HT1080 (cell line): ENCODE results near the gene RBPMS2. TPM values are rescaled to one million over a fixed set of nuclear protein-coding genes. Genes with fewer than 3 reads are reported as not detected.
"Not testable (repeated sequence)": the region's sequence is repeated elsewhere in the genome, so short reads cannot be mapped to it uniquely, and the experiment has no call there.

ENCODE experiments used
- DNase-seq: peaks from one replicate; pipeline ENCODE4 v3.0.0-alpha.2; 2015; ENCODE audit warnings: low read depth
- polyA plus RNA-seq, 2 experiments: library from polyadenylated mRNA; depleted of rRNA; stranded (reverse); fragments of >200 nt; gene quantifications; 2 replicates each; pipeline ENCODE4 v1.2.3, GENCODE V29; 2015
- total RNA-seq: library from RNA; depleted of rRNA; stranded (reverse); fragments of >200 nt; shearing (Covaris generic); gene quantifications from 2 replicates; pipeline ENCODE4 v1.2.3, GENCODE V29; 2014; rRNA removed

RBPMS2 gene
- total RNA-seq = 0.14 TPM in 1 of 2 replicates, not detected in the other
- polyA plus RNA-seq (2015; cell fraction: cytosol; rRNA removed) = 2.7 and 2.8 TPM in 2 replicates
- polyA plus RNA-seq (2015; cell fraction: nucleus; rRNA removed) = 0.61 and 1.1 TPM in 2 replicates

DNA sequence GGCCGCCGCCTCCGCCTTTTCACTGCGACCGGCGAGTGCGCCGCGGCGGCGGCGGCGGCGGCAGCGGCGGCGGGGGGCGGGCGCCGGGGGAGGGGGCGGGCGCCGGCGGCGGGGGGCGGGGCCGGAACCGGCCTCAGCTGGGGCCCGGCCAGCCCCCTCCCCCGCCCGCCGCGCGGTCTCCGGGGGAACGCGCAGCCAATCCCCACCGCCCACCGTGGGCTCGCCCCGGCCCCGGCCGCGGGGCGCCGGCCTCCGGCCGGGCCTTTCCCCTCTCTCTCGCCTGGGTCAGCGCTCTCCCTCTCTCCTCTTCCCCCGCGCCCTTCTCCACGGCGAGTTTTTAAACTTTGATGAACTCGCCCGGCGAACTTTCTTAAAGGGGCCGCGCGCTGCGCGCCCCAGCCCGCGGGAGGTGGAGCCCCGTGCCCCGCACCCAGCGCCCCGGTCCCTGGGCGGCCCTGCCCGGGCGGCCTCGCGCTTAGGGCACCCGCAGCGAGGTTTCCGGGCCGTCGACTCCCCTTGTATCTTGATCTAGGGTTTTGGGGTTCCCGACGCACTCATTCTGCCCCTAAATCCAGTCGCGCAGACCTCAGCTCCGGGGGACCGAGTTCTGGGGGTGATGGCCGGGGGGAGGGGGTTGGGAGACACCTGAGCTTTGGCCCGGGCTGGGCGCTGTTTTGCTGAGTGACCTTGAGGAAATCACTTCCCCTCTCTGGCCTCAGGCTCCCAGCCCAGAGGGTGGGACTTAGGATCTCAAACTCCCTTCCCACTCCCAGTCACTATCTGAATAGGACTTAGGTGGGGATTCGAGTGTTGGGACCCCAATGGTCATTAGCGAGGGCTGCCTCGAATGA is at the start of gene RBPMS2:
Gene RBPMS2, minus strand, starts transcription at position 39 of the 851 bp plus-strand sequence. CDS start 270 bp downstream, outside the sequence.
- DNase-seq = no peak

DNA sequence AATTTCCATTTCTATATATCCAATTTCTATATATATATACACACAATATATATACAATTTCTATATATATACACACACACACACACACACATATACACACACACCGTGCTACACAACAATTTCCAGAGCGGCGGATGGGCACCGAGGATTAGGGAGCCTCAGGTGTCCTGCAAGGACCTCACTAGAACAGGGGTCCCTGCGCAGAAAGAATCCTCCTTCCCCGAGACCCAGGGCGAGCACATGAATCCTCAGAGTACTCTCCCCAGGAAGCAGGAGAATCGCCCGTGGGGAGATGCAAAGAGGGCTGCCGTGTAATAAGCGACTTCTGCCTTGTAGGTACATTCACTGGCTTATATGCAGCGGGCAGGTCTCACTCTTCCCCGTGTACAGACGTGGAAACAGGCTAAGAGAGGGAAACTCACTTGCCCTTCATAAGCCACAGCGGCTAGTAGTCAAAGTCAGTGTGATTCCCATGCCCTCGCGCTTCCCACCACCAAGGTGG is 49.6 kb upstream of the RBPMS2 start:
- no peak for DNase-seq

DNA sequence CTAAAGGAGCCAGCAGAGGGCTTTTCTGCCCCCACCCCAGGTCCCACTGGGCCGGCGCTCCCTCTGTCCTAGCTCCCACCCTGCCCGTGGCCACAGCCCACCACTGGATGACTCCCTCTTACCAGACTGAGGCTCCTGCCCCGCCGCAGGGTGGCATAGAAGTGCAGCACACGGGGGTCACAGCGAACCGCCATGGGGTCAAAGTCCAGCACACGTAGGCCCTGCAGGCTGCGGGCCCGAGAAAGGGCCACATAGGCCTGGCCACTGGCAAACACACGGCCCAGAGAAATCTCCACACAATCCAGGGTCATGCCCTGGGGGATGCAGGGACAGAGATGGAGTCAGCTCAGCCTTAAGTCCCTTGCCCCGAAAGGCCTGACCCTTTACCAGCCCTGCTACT is 41.1 kb upstream of the RBPMS2 start:
- DNase-seq = no peak

DNA sequence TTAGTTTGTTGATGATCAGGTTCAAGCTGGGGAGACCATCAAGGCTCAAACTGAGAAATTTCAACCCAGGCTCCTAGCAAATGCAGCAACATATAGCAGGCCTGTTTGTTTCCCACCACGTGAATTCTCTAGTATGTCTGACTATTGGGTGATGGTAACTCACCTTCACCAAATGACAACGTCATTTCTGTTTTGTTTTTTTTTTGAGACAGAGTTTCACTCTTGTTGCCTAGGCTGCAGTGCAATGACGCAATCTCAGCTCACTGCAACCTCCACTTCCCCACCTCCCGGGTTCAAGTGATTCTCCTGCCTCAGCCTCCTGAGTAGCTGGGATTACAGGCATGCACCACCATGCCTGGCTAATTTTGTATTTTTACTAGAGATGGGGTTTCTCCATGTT is 39.6 kb upstream of the RBPMS2 start:
- DNase-seq = not testable (repeated sequence)

DNA sequence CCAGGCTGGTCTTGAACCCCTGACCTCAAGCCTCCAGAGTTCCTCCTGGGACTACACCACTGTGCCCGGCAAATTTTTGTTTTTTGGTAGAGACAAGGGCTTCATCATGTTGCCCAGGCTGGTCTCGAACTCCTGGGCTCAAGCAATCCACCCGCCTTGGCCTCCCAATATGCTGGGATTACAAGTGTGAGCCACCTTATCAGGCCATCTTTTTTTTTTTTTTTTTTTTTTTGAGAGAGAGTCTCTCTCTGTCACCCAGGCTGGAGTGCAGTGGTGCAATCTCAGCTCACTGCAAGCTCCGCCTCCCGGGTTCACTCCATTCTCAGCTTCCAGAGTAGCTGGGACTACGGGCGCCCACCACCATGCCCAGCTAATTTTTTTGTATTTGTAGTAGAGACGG is 38.9 kb upstream of the RBPMS2 start:
- not testable (repeated sequence) for DNase-seq

DNA sequence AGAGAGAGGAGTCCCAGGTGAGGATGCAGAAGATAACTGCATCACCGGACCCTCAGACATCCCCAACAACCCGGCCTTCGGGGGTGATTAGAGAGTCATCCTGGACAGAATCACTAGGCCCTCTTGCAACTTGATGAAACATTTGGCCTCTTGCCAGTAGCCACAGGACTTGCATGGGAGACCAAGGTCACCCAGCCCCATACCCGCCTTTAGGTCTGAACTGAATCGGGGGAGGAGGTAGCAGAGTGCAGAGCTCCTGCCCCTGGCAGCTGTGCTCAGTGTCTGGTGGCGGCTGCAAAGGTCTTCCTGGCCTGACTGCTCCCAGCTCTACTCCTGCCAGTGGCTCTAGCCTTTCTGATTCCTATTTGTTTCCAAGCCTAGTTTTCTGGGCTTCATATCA is 37.7 kb upstream of the RBPMS2 start:
- DNase-seq = peak; percentile 17

DNA sequence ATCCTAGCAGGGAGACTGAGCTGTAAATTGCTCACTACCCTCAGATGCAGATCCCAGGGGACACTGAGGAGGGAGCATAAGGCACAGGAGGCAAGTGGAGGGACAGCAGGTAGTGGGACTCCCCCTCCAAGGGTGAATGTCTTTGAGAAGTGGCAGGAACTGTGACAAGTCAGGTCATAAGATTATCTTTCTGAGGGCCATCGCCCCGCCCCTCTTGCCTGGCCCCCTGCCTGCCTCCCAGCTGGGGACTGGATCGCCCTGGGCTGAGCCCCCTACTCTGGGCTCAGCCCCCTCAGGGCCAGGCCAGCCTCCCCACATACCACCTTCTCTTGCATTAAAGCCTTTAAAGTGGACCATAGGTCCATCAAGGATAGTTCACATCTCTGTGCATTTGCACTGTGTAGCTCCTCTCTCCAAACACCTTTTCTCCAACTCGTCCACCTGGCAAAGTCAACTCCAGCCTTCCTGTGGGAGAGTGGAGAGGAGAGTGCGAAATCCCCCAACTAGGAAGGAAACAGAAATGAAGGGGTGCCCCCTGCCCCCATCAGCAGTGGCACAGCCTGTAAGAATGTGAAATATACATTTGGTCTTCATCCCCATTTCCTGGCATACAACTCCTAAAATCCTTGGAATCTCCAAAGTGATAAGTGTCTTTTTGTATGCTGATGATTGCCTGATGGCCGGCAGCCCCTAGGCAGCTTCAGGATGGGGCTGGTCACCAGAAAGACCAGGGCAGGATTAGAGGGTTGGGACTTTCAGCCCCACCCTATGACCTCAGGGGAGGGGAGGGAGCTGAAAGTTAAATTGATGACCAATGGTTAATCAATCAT is 35.3 kb upstream of the RBPMS2 start:
- no peak for DNase-seq

DNA sequence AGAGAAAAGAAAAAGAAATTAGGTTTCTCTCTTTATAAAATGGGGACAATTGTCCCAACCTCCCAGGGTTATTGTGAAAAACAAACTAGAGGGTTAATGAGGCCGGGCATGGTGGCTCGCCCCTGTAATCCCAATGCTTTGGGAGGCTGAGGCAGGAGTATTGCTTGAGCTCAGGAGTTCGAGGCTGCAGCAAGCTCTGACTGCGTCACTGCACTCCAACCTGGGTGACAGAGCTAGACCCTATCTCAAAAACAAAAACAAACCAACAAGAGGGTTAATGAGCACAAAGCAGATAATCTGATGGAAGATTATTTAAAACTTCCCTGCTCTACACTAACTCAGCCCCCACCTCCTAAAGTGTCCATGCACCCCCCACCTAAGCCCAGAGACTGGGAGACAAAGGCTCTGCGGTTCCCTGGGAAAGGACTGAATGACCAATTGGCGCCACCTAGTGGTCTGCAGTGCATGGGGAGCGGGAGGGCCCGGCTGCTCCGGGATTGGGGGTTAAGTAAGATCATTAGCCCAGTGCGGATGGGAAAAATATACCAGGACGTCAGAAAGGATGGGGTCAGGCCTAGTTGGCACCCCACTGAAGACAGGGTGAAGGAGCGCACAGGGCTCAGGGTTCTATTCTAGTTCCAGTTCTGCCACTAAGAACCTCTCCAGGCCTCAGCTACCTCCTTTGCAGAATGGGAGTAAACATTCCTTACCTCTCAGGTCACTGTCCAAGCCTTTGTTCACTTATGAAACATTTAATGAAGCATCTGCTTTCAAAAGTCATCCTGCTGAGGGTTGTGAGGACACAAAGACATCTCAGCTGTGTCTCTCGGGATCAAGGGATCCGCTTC is 34.5 kb upstream of the RBPMS2 start:
- peak; percentile 63 for DNase-seq

DNA sequence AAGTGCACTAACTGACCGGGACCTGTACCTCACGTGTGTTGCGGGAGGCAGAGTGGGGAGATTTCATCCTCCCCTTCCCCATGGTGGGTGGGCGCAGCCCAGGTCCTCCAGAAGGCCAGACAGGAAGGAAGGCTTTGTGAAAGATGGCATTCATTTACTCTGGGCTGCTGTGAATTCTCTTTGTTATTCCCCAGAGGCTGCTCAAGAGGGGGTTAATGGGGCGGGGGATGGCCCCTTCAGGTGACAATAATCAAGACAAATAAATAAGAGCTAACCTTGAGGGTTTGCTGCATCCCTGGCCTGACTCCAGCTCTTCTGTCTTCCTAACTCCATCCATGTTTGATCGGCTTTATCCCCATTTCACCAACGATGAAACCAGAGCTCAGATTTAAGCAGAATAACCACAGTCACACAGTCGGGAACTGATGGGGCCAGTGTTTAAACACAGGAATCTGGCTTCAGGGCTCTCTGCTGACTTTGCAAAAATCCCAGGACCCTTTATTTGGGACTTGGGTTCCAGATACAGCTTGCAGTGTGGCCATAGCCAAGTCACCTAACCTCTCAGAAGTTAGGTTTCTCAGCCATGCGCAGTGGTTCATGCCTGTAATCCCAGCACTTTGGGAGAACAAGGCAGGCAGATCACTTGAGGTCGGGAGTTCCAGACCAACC is 33.5 kb upstream of the RBPMS2 start:
- no peak for DNase-seq

DNA sequence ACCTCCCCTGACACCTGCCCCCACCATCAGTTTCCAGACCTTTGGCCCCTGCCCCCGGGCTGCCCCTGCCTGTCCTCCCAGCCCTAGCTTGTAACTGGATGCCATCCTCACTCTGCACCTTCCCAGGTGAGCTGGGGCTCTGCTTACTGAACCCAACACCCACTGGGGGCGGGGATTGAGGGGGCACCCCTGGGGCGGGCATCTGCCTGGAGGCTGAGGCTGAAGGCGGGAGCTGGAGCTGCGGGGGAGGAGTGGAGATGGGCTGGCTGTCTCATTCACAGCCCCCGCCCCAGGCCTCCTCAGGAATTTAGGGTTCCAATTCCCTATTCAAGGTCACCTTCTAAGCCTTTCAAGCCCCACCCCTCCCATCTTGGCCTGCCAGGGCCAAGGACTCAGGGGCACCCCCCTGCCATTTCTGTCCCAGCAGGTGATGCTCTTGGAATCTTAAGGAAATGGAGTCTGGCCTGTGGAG is 32.4 kb upstream of the RBPMS2 start:
- no peak for DNase-seq

DNA sequence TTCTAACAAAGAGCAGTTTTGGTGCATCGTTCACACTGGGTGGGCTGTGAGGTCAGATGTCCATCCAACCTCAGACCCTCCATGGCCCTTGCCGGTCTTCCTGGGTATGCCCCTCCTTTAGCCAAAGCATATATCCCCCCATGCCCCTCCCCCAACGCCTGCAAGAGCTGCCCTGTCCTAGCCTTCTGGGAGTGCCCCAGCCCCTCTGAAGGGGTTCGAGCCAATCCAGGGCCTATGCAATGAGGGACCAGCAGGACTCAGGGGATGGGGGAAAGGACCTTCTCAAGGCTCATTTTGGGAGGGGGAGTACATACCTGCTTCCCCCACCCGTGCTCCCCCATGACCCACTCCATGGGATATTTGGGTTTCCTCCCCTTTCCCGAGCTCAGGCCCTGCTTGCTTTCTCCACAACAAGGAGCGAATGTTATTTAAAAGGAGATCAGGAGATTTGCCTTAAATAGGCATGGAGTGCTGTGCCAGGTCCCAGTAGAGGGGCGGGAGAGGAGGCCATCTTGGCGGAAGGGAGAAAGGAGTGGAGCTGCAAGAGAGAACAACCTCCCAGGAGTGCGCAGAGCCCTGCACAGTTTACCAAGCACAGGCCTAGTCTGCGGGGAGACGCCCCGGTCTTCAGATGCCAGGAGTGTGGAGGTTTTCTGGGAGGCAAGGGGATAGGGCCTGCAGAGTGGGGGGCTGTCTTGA is 31.8 kb upstream of the RBPMS2 start:
- no peak for DNase-seq

DNA sequence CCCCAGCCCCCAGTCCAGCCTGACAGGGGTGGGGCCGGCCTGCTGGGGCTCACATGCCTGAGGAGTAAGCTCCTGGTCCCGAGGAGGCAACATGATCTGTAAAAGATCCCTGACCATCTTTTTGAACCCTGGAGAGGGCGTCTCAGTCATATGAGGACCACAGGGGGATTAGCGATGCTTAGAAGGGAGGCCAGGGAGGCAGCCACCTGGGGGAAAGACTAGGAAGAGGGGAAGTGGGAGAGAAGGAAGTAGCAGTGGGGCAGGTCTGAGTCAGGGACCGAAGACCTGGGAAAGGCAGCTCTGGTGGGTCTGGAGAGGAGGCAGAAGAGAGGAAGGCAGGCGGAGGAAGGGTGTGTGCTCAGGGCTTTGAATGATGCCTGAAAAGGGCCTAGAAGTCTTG is 31.1 kb upstream of the RBPMS2 start:
- peak; percentile 23 for DNase-seq

DNA sequence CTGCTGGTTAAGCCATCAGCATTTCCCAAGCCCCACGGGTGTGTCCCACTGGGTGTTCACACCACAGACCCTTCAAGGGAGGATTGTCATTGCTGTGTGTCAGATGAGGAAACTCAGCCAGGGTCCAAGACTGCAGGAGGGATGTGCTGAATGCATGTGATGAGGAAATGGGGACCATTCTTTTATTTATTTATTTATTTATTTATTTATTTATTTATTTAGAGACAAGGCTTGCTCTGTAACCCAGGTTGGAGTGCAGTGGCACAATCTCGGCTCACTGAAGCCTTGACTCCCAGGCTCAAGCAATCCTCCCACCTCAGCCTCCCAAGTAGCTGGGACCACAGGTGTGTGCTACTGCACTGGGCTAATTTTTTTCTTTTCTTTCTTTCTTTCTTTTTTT is 29.2 kb upstream of the RBPMS2 start:
- DNase-seq = no peak

DNA sequence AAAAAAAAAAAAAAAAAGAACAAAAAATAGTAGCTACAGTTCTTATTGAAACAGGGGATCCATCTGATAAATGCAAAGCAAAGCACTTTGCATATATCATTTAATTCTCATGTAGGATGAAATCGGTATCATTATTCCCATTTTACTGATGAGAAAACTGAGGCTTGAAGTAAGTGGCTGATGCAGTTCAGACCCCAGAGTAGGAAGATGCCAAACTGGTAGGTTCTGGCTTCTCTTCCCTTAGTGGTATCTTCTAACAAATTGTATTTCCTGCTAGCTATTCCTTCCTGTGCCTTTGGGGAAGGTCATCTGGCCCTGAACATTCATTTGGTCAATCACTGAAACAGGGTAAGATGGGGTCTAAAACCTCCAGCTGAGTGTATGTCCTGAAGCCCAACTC is 28.1 kb upstream of the RBPMS2 start:
- DNase-seq = no peak

DNA sequence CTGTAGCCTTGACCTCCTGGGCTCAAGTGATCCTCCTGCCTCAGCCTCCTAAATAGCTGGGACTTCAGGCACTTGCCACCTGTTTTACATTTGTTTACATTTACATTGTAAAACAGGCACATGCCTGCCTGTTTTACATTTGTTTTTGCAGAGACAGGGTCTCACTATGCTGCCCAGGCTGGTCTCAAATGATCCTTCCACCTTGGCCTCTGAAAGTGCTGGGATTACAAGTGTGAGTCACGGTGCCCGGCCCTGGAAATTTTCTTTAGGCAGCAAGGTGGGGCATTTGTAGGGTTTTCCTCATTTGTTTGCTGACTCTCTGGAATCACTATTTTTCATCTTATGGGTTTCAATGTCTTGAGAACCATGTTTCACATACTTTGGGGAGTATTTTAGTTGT is 25.1 kb upstream of the RBPMS2 start:
- no peak for DNase-seq

DNA sequence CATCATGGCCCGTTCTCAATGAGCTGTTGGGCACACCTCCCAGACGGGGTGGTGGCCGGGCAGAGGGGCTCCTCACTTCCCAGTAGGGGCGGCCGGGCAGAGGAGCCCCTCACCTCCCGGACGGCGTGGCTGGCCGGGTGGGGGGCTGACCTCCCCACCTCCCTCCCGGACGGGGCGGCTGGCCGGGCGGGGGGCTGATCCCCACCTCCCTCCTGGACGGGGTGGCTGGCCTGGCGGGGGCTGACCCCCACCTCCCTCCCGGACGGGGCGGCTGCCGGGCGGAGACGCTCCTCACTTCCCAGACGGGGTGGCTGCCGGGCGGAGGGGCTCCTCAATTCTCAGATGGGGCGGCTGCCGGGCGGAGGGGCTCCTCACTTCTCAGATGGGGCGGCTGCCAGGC is 23.5 kb upstream of the RBPMS2 start:
- not testable (repeated sequence) for DNase-seq

DNA sequence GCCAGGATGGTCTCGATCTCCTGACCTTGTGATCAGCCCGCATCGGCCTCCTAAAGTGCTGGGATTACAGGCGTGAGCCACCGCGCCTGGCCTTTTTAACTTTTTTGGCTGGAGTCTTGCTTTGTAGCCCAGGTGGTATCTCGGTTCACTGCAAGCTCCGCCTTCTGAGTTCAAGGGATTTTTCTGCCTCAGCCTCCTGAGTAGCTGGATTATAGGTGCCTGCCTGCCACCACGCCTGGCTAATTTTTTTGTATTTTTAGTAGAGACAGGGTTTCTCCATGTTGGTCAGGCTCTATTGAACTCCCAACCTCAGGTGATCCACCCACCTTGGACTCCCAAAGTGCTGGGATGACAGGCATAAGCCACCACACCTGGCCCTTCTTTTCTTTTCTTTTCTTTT is 20.5 kb upstream of the RBPMS2 start:
- DNase-seq = not testable (repeated sequence)

DNA sequence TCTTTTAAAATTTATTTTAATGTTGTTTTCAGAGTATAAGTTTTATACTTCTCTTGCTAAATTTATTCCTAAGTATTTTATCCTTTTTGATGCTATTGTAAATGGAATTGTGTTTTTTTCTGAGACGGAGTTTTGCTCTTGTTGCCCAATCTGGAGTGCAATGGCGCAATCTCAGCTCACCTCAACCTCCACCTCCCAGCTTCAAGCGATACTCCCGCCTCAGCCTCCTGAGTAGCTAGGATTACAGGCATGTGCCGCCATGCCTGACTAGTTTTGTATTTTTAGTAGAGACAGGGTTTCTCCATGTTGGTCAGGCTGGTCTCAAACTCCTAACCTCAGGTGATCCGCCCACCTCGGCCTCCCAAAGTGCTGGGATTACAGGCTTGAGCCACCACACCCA is 19.9 kb upstream of the RBPMS2 start:
- not testable (repeated sequence) for DNase-seq

DNA sequence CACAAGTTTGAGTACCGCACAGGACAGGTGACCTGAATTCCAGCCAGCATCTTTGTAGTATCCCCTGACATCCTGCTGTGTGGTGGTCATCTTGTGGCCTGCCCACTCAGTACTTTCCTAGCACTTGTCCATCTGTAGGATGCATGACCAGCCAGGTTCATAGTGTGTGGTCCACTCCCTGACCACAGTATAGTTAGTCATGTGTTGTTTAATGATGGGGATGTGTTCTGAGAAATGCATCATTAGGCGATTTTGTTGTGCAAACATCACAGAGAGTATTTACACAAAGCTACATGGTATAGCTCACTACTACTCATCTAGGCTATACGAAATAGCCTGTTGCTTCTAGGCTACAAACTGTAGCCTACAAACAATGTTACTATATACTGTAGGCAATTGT is 16.9 kb upstream of the RBPMS2 start:
- no peak for DNase-seq

DNA sequence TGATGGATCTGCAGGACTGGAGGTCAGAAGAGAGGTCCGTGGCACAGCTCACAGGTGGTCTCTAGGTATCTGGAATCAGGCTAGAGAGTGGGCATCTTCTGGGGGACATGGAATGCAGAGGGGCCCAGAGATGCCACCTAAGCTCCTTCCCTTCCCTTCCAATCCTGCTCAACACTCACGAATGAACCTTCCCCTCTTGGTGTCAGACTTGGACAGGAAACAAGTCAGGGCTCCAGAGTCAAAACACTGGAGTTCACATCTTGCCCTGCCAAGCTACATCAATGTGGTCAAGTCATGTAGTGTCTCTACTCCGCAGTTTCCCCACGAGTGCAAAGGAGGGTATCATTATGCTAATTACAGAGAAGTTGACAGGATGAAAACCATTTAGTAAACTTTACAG is 16.0 kb upstream of the RBPMS2 start:
- no peak for DNase-seq
